GM18502 (cell line): ENCODE measurements around the gene HMCN2.
"Not testable (repeated sequence)": the region's sequence is repeated elsewhere in the genome, so short reads cannot be mapped to it uniquely, and the experiment has no call there.

Source experiments
- ATAC-seq: cut with Tn5 transposase; IDR thresholded peaks from one replicate; pipeline ENCODE4 v1.9.1; 2021; ENCODE audit warnings: mild to moderate bottlenecking; ENCODE audit not compliant: unreplicated experiment, poor library complexity

HMCN2 gene

GRCh38 chr9:130425741-130426466, 160.3 kb downstream of the HMCN2 start:
- ATAC-seq, result no peak

GRCh38 chr9:130426467-130426773, 160.9 kb downstream of the HMCN2 start:
- ATAC-seq, result no peak

- ATAC-seq, result no peak
Measured at GRCh38 chr9:130426883-130427282, 161.3 kb downstream of the HMCN2 start.

DNA sequence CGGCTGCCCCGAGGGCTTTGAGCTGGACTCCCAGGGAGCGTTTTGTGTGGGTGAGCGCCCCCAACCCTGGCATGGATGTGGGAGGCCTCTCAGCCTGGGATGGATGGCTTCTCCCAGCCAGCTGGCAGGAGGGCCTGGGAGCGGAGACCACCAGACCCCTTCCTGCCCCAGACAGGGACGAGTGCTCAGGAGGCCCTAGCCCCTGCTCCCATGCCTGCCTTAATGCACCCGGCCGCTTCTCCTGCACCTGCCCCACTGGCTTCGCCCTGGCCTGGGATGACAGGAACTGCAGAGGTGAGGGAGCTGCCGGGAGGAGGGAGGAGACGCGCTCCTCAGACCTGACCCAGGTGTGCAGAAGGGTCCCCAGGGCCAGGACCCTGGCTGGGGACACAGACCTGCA, 161.8 kb downstream of the HMCN2 start:
- ATAC-seq, result no peak

DNA sequence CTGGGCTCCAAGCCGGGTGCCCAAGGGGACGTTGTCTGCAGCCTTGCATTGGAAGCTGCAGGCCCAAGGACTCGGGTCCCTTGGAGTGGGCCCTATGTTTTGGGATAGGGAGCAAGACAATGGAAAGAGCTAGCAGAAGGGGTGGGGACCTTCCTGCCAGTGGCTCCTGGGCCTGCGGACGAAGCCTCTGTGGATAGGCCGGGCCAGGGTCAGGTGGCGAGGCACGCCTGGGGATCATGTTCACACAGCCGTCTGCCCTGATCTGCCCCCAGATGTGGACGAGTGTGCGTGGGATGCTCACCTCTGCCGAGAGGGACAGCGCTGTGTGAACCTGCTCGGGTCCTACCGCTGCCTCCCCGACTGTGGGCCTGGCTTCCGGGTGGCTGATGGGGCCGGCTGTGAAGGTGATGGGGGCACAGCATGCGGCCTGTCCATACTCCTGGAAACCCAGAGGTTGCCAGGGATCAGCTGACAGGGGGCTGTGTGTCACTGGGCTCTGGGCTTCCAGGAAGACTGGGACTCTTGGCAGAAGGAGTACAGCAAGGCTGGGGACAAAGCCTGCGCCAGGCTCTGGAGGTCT, 162.6 kb downstream of the HMCN2 start:
- ATAC-seq, result no peak

DNA sequence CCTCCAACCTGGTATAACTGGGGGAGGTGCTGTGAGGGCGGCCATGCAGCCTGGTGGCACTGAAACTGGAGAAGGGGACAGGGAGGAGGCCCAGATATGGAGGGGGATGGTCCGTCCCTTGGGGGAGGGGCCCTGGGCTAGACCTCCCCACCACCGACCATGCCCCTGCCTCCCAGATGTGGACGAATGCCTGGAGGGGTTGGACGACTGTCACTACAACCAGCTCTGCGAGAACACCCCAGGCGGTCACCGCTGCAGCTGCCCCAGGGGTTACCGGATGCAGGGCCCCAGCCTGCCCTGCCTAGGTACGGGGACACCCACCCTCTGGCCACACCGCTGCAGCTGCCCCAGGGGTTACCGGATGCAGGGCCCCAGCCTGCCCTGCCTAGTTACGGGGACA, 163.8 kb downstream of the HMCN2 start:
- no peak for ATAC-seq

GRCh38 chr9:130429831-130430230, 164.3 kb downstream of the HMCN2 start:
- ATAC-seq, result no peak

- no peak for ATAC-seq
Measured at GRCh38 chr9:130430232-130430631, 164.7 kb downstream of the HMCN2 start.

- ATAC-seq, result no peak
Measured at GRCh38 chr9:130430734-130431535, 165.4 kb downstream of the HMCN2 start.

DNA sequence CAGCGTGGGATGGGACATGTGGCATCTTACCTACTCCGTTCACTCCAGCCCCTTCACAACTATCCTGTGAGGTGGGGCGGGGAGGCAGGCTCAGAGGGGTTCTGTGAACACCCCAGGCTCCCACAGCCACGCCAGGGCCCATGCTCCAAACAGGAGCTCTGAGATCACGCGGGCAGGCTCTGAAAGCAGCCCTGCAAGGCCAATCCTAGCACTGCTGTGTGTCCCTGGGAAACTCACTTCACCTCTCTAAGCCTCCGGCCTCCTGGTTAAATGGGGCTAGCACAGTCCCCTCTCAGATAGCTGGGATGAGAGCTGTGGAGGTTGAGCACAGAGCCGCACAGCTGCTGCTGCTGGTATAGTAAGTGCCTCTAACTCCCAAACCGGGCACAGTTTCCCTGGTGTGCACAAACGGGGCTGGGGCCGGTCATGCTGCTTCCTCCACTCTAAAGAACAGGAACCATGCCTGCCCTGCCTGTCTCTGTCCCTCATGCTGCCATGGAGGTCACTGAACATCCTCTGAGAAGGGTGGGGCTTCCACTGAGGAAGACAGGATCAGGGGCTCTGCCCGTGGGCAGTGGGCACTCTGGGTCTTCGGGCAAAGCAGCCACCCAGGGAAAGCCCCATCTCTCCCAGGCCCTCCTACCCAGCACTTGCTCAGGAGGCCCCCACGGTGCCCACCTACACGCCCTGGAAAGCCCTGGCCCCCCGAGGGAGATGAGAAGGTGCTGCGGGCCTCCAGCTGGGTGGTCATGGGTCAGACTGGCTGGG, 166.2 kb downstream of the HMCN2 start:
- ATAC-seq, result no peak

DNA sequence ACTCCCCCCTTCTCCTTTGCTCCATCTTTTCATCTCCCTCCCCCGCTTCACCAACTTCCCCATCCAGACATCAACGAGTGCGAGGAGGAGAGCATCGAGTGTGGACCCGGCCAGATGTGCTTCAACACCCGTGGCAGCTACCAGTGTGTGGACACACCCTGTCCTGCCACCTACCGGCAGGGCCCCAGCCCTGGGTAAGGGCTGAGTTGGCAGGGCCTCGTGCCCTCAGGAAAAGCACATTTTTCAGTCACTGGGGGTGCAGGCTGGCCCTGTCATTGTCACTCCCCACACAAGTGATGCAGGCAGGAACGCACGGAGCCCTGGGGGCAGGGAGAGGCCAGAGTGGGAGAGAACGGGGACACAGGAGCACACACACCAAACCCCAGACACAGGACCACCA, 166.8 kb downstream of the HMCN2 start:
- ATAC-seq, result no peak

DNA sequence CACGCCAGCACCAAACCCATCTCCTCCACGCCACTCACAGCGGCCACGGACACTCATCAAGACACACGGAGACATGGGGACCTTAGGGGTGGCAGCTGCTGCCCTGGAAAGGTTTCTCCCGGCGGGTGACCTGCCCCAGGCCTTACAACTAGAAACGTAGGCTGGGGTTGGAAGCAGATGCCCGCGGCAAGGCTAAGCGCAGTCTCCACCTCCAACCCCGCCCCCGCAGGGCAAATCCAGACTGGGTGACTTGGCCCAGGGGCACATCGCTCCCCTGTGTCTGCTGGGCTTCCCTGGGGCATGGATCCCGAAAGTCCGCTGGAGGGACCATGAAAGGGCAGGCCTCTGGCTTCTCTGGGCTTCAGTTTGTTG, 167.2 kb downstream of the HMCN2 start:
- ATAC-seq, result no peak

DNA sequence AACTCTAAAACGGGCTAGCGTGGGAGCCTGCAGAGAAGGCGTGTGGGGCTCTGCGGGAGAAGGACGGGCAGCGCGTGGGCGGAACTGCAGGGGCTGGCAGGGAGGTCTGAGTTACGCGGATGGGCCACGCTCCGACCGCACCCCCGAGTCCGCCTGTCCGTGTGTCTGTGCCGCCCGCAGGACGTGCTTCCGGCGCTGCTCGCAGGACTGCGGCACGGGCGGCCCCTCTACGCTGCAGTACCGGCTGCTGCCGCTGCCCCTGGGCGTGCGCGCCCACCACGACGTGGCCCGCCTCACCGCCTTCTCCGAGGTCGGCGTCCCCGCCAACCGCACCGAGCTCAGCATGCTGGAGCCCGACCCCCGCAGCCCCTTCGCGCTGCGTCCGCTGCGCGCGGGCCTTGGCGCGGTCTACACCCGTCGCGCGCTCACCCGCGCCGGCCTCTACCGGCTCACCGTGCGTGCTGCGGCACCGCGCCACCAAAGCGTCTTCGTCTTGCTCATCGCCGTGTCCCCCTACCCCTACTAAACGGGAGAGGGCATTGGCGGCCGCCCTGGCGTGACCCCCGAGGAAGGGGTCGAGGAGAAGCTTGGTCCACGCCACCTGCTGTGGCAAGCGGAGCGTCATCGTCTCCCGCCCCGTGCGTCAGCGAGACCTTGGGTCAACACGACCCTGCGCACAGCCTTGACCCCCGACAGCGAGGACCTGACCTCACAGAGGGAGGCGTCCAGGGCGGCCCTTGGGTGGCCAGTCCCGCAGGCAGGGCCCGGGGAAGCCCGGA, 167.8 kb downstream of the HMCN2 start:
- no peak for ATAC-seq

DNA sequence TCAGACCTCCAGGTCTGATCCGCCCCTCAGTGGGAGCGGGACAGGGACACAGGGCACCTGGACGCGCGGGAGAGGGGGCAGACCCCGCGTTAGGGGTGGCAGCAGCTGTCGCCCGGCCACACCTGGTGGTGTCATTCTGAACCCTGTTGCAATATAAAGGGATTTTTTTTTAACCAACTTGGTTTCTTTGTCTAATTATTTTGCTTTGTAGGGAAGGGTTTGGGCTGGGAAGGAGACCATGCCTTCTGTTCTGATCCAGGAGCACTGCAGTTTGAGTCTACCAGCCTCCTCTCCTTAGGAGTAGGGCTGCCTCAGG, 168.3 kb downstream of the HMCN2 start:
- no peak for ATAC-seq

DNA sequence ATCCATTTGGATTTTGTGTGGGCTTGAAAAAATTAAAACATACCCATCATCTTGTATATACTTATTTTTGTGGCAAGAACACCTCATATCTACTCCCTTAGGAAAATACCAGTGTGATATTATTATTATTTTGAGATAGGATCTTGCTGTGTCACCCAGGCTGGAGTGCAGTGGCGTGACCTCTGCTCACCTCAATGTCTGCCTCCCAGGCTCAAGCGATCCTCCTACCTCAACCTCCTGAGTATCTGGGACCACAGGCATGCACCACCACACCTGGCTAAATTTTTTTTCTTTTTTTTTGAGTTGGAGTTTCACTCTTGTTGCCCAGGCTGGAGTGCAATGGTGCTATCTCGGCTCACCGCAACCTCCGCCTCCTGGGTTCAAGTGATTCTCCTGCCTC, 169.1 kb downstream of the HMCN2 start:
- not testable (repeated sequence) for ATAC-seq

- ATAC-seq, result no peak
Measured at GRCh38 chr9:130437011-130437789, 171.6 kb downstream of the HMCN2 start.

- ATAC-seq, result no peak
Measured at GRCh38 chr9:130438382-130438981, 172.9 kb downstream of the HMCN2 start.

DNA sequence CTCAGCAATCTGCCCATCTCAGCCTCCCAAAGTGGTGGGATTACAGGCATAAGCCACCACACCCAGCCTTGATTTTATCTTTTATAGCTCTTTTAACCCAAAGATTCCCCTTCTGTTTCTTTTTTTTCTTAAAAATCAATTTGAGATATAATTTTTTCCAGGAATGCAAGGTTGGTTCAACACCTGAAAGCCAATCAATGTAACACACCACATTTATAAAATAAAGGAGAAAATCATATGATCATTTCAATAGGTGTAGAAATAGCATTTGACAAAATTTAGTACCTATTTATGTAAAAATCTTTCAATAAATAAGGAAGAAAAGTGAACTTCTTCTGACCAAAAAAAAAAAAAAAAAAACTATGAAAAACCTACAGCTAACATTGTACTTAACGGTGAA, 175.5 kb downstream of the HMCN2 start:
- ATAC-seq, result no peak

- no peak for ATAC-seq
Measured at GRCh38 chr9:130442746-130443455, 177.3 kb downstream of the HMCN2 start.
